ENCODE measurements around the gene HARS1.

DNA sequence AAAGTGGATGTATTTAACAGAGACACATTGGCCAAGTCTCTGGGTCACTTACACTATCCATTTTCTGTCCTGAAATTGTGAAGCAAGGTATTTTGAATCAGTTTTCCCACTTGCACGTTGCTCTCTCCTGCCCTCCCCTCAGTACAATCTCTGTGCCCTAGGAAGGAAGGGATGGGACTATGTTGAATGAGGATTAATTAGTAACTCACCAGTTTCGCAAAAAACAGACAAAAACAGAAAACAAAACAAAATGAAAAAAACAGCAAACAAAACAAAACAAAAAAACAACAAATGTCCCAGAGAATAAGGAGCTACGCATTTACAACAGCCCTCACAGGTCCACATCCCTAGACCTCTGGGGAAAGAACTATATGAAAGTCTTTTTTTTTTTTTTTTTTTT is 57.1 kb downstream of the HARS1 start:
- TF ChIP-seq, protein P1, sequence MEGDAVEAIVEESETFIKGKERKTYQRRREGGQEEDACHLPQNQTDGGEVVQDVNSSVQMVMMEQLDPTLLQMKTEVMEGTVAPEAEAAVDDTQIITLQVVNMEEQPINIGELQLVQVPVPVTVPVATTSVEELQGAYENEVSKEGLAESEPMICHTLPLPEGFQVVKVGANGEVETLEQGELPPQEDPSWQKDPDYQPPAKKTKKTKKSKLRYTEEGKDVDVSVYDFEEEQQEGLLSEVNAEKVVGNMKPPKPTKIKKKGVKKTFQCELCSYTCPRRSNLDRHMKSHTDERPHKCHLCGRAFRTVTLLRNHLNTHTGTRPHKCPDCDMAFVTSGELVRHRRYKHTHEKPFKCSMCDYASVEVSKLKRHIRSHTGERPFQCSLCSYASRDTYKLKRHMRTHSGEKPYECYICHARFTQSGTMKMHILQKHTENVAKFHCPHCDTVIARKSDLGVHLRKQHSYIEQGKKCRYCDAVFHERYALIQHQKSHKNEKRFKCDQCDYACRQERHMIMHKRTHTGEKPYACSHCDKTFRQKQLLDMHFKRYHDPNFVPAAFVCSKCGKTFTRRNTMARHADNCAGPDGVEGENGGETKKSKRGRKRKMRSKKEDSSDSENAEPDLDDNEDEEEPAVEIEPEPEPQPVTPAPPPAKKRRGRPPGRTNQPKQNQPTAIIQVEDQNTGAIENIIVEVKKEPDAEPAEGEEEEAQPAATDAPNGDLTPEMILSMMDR (IDR thresholded peaks at IDR 0.05 in 8 of 11, conservative IDR thresholded peaks at IDR 0.05 in 3 of 11): no peak
- TF ChIP-seq POLR2AphosphoS5 (IDR thresholded peaks at IDR 0.05): no peak

All from spleen (tissue), 7 donors.